ENCODE results near the gene SEC23IP. TPM values are rescaled to one million over a fixed set of nuclear protein-coding genes. Genes with fewer than 3 reads are reported as not detected.

SEC23IP gene
- total RNA-seq (2014; rRNA removed; shearing (Covaris generic); ENCODE audit: low replicate concordance): 32.0 and 33.2 TPM in 2 replicates

GRCh38 chr10:119892188-119893065 lies at the start of gene SEC23IP:
SEC23IP (plus strand) TSS chr10:119892730; CDS start chr10:119892783, 53 bp downstream.
- no peaks in the 10 kb centered on the region for H3K36me3 ChIP-seq (ENCODE audit: insufficient read depth, low read length)
- peaks cover 21% of the 10 kb centered on the region for H3K4me1 ChIP-seq (ENCODE audit: low read length)
- DNase-seq: peak; percentile 97
- H3K27me3 ChIP-seq (ENCODE audit: low read length): no peaks in the 10 kb centered on the region
- H3K4me3 ChIP-seq (ENCODE audit: low read length): peak within 1 kb of the TSS; percentile 97
- no peaks in the 10 kb centered on the region for H3K9me2 ChIP-seq (replicated peaks; ENCODE audit: insufficient read depth, low read length)
- peaks cover 56% of the 10 kb centered on the region for H3K79me2 ChIP-seq (ENCODE audit: low read length)
- H3K9me3 ChIP-seq (ENCODE audit: low read length): no peaks in the 10 kb centered on the region
- H2AFZ ChIP-seq (ENCODE audit: low read length): peak within 1 kb of the TSS; percentile 97
- peak within 1 kb of the TSS; percentile 69 for H3K27ac ChIP-seq (ENCODE audit: low read length)
- H3K9ac ChIP-seq (ENCODE audit: low read length): peak within 1 kb of the TSS; percentile 94
- H4K20me1 ChIP-seq (ENCODE audit: insufficient read depth, low read depth, low read length): peaks cover 13% of the 10 kb centered on the region; the same call in 1 of the 2 replicates
- H3K4me2 ChIP-seq (ENCODE audit: low read depth, low read length, poor library complexity, severe bottlenecking): peak within 1 kb of the TSS; percentile 79

GRCh38 chr10:119845656-119846055 lies 46.9 kb upstream of the SEC23IP start:
- Histone ChIP-seq H3K27ac (ENCODE audit: low read length) (no peak overlapping the region), H3K9me2 (replicated peaks; ENCODE audit: insufficient read depth, low read length) (no peaks in the 10 kb centered on the region), H3K79me2 (ENCODE audit: low read length) (peaks cover 8% of the 10 kb centered on the region), H3K4me2 (ENCODE audit: low read depth, low read length, poor library complexity, severe bottlenecking) (no peak overlapping the region), H2AFZ (ENCODE audit: low read length) (no peak overlapping the region), H3K9me3 (ENCODE audit: low read length) (no peaks in the 10 kb centered on the region), H3K36me3 (ENCODE audit: insufficient read depth, low read length) (peaks cover 89% of the 10 kb centered on the region), H3K4me1 (ENCODE audit: low read length) (0 out of 2 replicates have a peak, but pooled peaks cover 4% of the 10 kb centered on the region), H4K20me1 (ENCODE audit: insufficient read depth, low read depth, low read length) (no peaks in the 10 kb centered on the region), H3K4me3 (ENCODE audit: low read length) (no peak overlapping the region), H3K9ac (ENCODE audit: low read length) (no peak overlapping the region), H3K27me3 (ENCODE audit: low read length) (no peaks in the 10 kb centered on the region)
- DNase-seq: no peak

GRCh38 chr10:119849031-119849789 lies 43.3 kb upstream of the SEC23IP start:
- Histone ChIP-seq H3K36me3 (ENCODE audit: insufficient read depth, low read length) (peaks cover 70% of the 10 kb centered on the region; the same call in 1 of the 2 replicates), H3K4me3 (ENCODE audit: low read length) (no peak overlapping the region), H3K9me2 (replicated peaks; ENCODE audit: insufficient read depth, low read length) (no peaks in the 10 kb centered on the region), H3K79me2 (ENCODE audit: low read length) (peaks cover 21% of the 10 kb centered on the region), H3K4me2 (ENCODE audit: low read depth, low read length, poor library complexity, severe bottlenecking) (no peak overlapping the region), H4K20me1 (ENCODE audit: insufficient read depth, low read depth, low read length) (no peaks in the 10 kb centered on the region), H3K9ac (ENCODE audit: low read length) (no peak overlapping the region), H3K27me3 (ENCODE audit: low read length) (no peaks in the 10 kb centered on the region), H3K27ac (ENCODE audit: low read length) (no peak overlapping the region), H3K4me1 (ENCODE audit: low read length) (0 out of 2 replicates have a peak, but pooled peaks cover 4% of the 10 kb centered on the region), H2AFZ (ENCODE audit: low read length) (no peak overlapping the region), H3K9me3 (ENCODE audit: low read length) (no peaks in the 10 kb centered on the region)
- no peak for DNase-seq

GRCh38 chr10:119849944-119850343 lies 42.6 kb upstream of the SEC23IP start:
- Histone ChIP-seq H3K9me2 (replicated peaks; ENCODE audit: insufficient read depth, low read length) (no peaks in the 10 kb centered on the region), H3K27me3 (ENCODE audit: low read length) (no peaks in the 10 kb centered on the region), H3K9me3 (ENCODE audit: low read length) (no peaks in the 10 kb centered on the region), H3K27ac (ENCODE audit: low read length) (no peak overlapping the region), H3K36me3 (ENCODE audit: insufficient read depth, low read length) (peaks cover 63% of the 10 kb centered on the region; the same call in 1 of the 2 replicates), H3K9ac (ENCODE audit: low read length) (no peak overlapping the region), H3K4me2 (ENCODE audit: low read depth, low read length, poor library complexity, severe bottlenecking) (no peak overlapping the region), H3K79me2 (ENCODE audit: low read length) (peaks cover 22% of the 10 kb centered on the region), H3K4me3 (ENCODE audit: low read length) (no peak overlapping the region), H3K4me1 (ENCODE audit: low read length) (0 out of 2 replicates have a peak, but pooled peaks cover 4% of the 10 kb centered on the region), H2AFZ (ENCODE audit: low read length) (no peak overlapping the region), H4K20me1 (ENCODE audit: insufficient read depth, low read depth, low read length) (no peaks in the 10 kb centered on the region)
- no peak for DNase-seq

- Histone ChIP-seq H3K9me2 (replicated peaks; ENCODE audit: insufficient read depth, low read length) (no peaks in the 10 kb centered on the region), H3K4me1 (ENCODE audit: low read length) (0 out of 2 replicates have a peak, but pooled peaks cover under 1% of the 10 kb centered on the region), H2AFZ (ENCODE audit: low read length) (no peak overlapping the region), H3K27ac (ENCODE audit: low read length) (no peak overlapping the region), H3K79me2 (ENCODE audit: low read length) (peaks cover 33% of the 10 kb centered on the region), H3K36me3 (ENCODE audit: insufficient read depth, low read length) (peaks cover 52% of the 10 kb centered on the region; the same call in 1 of the 2 replicates), H4K20me1 (ENCODE audit: insufficient read depth, low read depth, low read length) (no peaks in the 10 kb centered on the region), H3K27me3 (ENCODE audit: low read length) (no peaks in the 10 kb centered on the region), H3K9me3 (ENCODE audit: low read length) (no peaks in the 10 kb centered on the region), H3K4me2 (ENCODE audit: low read depth, low read length, poor library complexity, severe bottlenecking) (no peak overlapping the region), H3K4me3 (ENCODE audit: low read length) (no peak overlapping the region), H3K9ac (ENCODE audit: low read length) (no peak overlapping the region)
- DNase-seq: no peak
Observed at GRCh38 chr10:119852277-119852676, 40.3 kb upstream of the SEC23IP start.

- Histone ChIP-seq H2AFZ (ENCODE audit: low read length) (no peak overlapping the region), H3K9me2 (replicated peaks; ENCODE audit: insufficient read depth, low read length) (no peaks in the 10 kb centered on the region), H3K27ac (ENCODE audit: low read length) (no peak overlapping the region), H3K4me3 (ENCODE audit: low read length) (no peak overlapping the region), H3K27me3 (ENCODE audit: low read length) (no peaks in the 10 kb centered on the region), H3K9me3 (ENCODE audit: low read length) (no peaks in the 10 kb centered on the region), H3K9ac (ENCODE audit: low read length) (no peak overlapping the region), H3K36me3 (ENCODE audit: insufficient read depth, low read length) (peaks cover 52% of the 10 kb centered on the region; the same call in 1 of the 2 replicates), H3K4me1 (ENCODE audit: low read length) (no peaks in the 10 kb centered on the region), H3K4me2 (ENCODE audit: low read depth, low read length, poor library complexity, severe bottlenecking) (no peak overlapping the region), H3K79me2 (ENCODE audit: low read length) (peaks cover 38% of the 10 kb centered on the region), H4K20me1 (ENCODE audit: insufficient read depth, low read depth, low read length) (no peaks in the 10 kb centered on the region)
- DNase-seq: no peak
Observed at GRCh38 chr10:119852822-119853221, 39.7 kb upstream of the SEC23IP start.

GRCh38 chr10:119853574-119853973 lies 39.0 kb upstream of the SEC23IP start:
- no peaks in the 10 kb centered on the region for H3K9me3 ChIP-seq (ENCODE audit: low read length)
- H3K9ac ChIP-seq (ENCODE audit: low read length): no peak overlapping the region
- H3K4me1 ChIP-seq (ENCODE audit: low read length): no peaks in the 10 kb centered on the region
- H3K9me2 ChIP-seq (replicated peaks; ENCODE audit: insufficient read depth, low read length): no peaks in the 10 kb centered on the region
- H3K79me2 ChIP-seq (ENCODE audit: low read length): peaks cover 46% of the 10 kb centered on the region
- H4K20me1 ChIP-seq (ENCODE audit: insufficient read depth, low read depth, low read length): no peaks in the 10 kb centered on the region
- H2AFZ ChIP-seq (ENCODE audit: low read length): no peak overlapping the region
- H3K4me2 ChIP-seq (ENCODE audit: low read depth, low read length, poor library complexity, severe bottlenecking): no peak overlapping the region
- DNase-seq: no peak
- H3K27me3 ChIP-seq (ENCODE audit: low read length): no peaks in the 10 kb centered on the region
- peaks cover 52% of the 10 kb centered on the region; the same call in 1 of the 2 replicates for H3K36me3 ChIP-seq (ENCODE audit: insufficient read depth, low read length)
- no peak overlapping the region for H3K27ac ChIP-seq (ENCODE audit: low read length)
- H3K4me3 ChIP-seq (ENCODE audit: low read length): no peak overlapping the region

- Histone ChIP-seq H3K9ac (ENCODE audit: low read length) (no peak overlapping the region), H3K9me2 (replicated peaks; ENCODE audit: insufficient read depth, low read length) (no peaks in the 10 kb centered on the region), H2AFZ (ENCODE audit: low read length) (no peak overlapping the region), H3K27ac (ENCODE audit: low read length) (no peak overlapping the region), H3K4me1 (ENCODE audit: low read length) (peaks cover 43% of the 10 kb centered on the region), H3K36me3 (ENCODE audit: insufficient read depth, low read length) (peaks cover 35% of the 10 kb centered on the region; the same call in 1 of the 2 replicates), H3K4me3 (ENCODE audit: low read length) (no peak overlapping the region), H3K79me2 (ENCODE audit: low read length) (peaks cover 77% of the 10 kb centered on the region), H3K27me3 (ENCODE audit: low read length) (no peaks in the 10 kb centered on the region), H3K4me2 (ENCODE audit: low read depth, low read length, poor library complexity, severe bottlenecking) (no peak overlapping the region), H4K20me1 (ENCODE audit: insufficient read depth, low read depth, low read length) (peaks cover 10% of the 10 kb centered on the region; the same call in 1 of the 2 replicates), H3K9me3 (ENCODE audit: low read length) (no peaks in the 10 kb centered on the region)
- DNase-seq: no peak
Observed at GRCh38 chr10:119858063-119858462, 34.5 kb upstream of the SEC23IP start.

All from Karpas-422 (cell line).